Measurements from ENCODE around the gene PUM2.
"Not testable (repeated sequence)": the region's sequence is repeated elsewhere in the genome, so short reads cannot be mapped to it uniquely, and the experiment has no call there.

DNA sequence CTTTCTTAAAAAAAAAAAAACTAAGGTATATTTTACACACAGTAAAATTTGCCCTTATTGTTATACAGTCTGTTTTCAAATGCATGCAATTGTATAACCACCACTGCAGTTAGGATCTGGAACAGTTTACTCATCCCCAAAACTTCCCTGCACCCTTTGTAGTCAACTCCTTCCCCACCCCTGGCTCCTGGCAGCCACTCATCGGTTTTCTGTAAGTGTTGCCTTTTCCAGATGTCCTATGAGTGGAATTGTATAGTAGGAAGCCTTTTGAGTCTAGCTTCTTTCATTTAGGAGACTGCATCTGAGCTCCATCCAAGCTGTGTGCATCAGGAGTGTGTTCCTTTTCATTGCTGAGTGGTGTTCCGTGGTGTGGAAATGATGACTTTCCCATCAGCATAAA lies 116.0 kb downstream of the PUM2 start:
- TF ChIP-seq, protein P1, sequence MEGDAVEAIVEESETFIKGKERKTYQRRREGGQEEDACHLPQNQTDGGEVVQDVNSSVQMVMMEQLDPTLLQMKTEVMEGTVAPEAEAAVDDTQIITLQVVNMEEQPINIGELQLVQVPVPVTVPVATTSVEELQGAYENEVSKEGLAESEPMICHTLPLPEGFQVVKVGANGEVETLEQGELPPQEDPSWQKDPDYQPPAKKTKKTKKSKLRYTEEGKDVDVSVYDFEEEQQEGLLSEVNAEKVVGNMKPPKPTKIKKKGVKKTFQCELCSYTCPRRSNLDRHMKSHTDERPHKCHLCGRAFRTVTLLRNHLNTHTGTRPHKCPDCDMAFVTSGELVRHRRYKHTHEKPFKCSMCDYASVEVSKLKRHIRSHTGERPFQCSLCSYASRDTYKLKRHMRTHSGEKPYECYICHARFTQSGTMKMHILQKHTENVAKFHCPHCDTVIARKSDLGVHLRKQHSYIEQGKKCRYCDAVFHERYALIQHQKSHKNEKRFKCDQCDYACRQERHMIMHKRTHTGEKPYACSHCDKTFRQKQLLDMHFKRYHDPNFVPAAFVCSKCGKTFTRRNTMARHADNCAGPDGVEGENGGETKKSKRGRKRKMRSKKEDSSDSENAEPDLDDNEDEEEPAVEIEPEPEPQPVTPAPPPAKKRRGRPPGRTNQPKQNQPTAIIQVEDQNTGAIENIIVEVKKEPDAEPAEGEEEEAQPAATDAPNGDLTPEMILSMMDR (IDR thresholded peaks at IDR 0.05): not testable (repeated sequence)
- TF ChIP-seq RAD21 (IDR thresholded peaks at IDR 0.05; ENCODE audit: low read length): not testable (repeated sequence)

Data from SK-N-SH (cell line).